ENCODE measurements around the gene LRRC51. TPM values are rescaled to one million over a fixed set of nuclear protein-coding genes. Genes with fewer than 3 reads are reported as not detected.
A peak's percentile ranks its signal among the peaks of the same experiment; 100 is the strongest.

Gene LRRC51
- total RNA-seq, 4 donors from 2014 or later: 3.8 to 10.2 (median 9.6) TPM; not detected in 1

DNA sequence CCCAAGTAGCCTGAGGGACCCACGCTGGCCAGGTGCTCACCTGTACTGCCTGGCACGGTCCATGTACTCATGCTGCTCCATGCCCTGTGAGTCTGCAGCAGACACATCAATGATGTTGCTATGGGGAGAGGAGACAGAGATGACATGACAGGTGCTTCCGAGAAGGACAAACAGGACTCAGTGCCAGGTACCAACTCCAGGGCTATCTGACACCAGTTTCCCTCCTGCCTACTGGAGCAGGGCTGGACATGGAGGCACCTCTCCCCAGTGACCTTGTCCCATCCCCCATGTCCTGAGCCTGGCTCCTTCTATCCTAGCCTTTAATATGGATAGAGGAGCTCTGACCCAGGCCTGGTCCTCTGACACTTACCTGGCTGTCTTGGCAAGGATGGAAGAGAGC lies 18.1 kb downstream of the LRRC51 start:
- intact Hi-C loops (cut with DNase I; ENCODE audit: low total_unique reads): no loop called here
- no peaks in the 10 kb centered on the region for H3K27me3 ChIP-seq
- no peak for DNase-seq
- peaks cover 0 to 11% of the 10 kb centered on the region in 2 donors for H3K4me1 ChIP-seq
- no peak overlapping the region for H3K4me3 ChIP-seq
- no peaks in the 10 kb centered on the region for H3K36me3 ChIP-seq
- H3K9me3 ChIP-seq: no peaks in the 10 kb centered on the region
- TF ChIP-seq POLR2A (IDR thresholded peaks at IDR 0.05): no peak
- TF ChIP-seq, protein P1, sequence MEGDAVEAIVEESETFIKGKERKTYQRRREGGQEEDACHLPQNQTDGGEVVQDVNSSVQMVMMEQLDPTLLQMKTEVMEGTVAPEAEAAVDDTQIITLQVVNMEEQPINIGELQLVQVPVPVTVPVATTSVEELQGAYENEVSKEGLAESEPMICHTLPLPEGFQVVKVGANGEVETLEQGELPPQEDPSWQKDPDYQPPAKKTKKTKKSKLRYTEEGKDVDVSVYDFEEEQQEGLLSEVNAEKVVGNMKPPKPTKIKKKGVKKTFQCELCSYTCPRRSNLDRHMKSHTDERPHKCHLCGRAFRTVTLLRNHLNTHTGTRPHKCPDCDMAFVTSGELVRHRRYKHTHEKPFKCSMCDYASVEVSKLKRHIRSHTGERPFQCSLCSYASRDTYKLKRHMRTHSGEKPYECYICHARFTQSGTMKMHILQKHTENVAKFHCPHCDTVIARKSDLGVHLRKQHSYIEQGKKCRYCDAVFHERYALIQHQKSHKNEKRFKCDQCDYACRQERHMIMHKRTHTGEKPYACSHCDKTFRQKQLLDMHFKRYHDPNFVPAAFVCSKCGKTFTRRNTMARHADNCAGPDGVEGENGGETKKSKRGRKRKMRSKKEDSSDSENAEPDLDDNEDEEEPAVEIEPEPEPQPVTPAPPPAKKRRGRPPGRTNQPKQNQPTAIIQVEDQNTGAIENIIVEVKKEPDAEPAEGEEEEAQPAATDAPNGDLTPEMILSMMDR (IDR thresholded peaks at IDR 0.05): no peak
- H3K27ac ChIP-seq: no peak overlapping the region

DNA sequence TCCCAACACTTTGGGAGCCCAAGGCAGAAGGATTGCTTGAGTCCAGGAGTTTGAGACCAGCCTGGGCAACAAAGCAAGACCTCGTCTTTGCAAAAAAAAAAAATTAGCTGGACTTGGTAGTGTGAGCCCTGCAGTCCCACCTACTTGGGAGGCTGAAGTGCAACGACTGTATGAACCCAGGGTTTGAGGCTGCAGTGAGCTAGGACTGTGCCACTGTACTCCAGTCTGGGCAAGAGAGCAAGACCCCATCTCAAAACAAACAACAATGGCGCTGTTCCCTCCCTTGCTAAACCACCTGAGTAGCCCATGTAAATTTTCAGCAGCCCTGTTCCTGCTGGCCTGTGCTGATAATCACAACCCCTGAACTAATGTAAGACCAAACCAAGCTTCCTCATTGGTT lies 19.4 kb downstream of the LRRC51 start:
- H3K36me3 ChIP-seq: no peaks in the 10 kb centered on the region
- H3K4me1 ChIP-seq: peaks cover 0 to 11% of the 10 kb centered on the region in 2 donors
- DNase-seq: no peak
- H3K27me3 ChIP-seq: no peaks in the 10 kb centered on the region
- H3K27ac ChIP-seq: no peak overlapping the region
- intact Hi-C loops (cut with DNase I; ENCODE audit: low total_unique reads): no loop called here
- TF ChIP-seq, protein P1 (IDR thresholded peaks at IDR 0.05): no peak
- no peak for TF ChIP-seq POLR2A (IDR thresholded peaks at IDR 0.05)
- no peaks in the 10 kb centered on the region for H3K9me3 ChIP-seq
- H3K4me3 ChIP-seq: no peak overlapping the region

DNA sequence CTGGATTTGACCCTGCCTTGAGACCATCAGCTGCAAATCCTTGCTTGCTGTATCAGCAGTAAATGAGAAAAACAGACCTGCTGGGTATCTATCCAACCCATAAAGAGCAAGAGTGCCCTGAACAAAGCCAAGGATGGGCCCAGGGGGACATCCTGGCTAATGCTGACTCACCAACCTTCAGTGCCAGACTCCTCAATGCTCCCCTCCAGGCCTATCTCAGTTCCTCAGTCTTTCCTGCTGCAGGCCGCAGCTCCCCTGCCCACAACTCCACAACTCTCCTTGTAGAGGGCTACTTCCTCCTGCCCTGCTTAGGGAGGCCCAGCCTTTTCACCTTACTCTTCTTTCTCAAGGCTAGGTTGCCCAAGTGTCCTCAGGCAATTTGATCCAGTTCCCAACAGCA lies 19.8 kb downstream of the LRRC51 start:
- intact Hi-C loops (cut with DNase I; ENCODE audit: low total_unique reads): no loop called here
- TF ChIP-seq, protein P1 (IDR thresholded peaks at IDR 0.05): no peak
- TF ChIP-seq POLR2A (IDR thresholded peaks at IDR 0.05): no peak
- Histone ChIP-seq H3K27me3 (no peaks in the 10 kb centered on the region), H3K9me3 (no peaks in the 10 kb centered on the region), H3K4me3 (no peak overlapping the region), H3K4me1 (peaks cover 0 to 11% of the 10 kb centered on the region in 2 donors), H3K27ac (no peak overlapping the region), H3K36me3 (no peaks in the 10 kb centered on the region)
- no peak for DNase-seq

DNA sequence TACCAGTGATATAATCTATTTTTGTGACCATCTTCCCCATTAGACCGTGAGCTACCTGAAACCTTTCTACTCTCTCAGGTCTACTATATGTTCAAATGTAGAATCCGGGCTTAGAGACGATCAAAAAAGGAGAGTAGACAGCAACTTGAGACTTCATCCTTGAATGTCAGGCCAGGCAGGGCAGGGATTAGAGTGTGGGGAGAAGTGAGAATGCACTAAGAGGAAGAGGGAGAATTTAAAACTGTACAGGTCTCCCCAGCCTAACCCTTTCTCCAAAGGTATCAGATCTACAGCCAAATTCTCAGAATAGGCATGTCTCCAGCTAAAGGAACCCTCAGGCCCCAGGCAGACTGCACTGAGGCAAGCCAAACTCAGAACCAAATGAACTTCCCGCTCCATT lies 21.5 kb downstream of the LRRC51 start:
- no peak for TF ChIP-seq POLR2A (IDR thresholded peaks at IDR 0.05)
- TF ChIP-seq, protein P1 (IDR thresholded peaks at IDR 0.05): no peak
- intact Hi-C loops (cut with DNase I; ENCODE audit: low total_unique reads): no loop called here
- Histone ChIP-seq H3K27me3 (no peaks in the 10 kb centered on the region), H3K27ac (peak overlapping the region; percentile 90 to 97), H3K4me3 (peak overlapping the region; percentile 71 to 77), H3K9me3 (no peaks in the 10 kb centered on the region), H3K4me1 (peaks cover 0 to 11% of the 10 kb centered on the region in 2 donors), H3K36me3 (no peaks in the 10 kb centered on the region)
- no peak for DNase-seq

DNA sequence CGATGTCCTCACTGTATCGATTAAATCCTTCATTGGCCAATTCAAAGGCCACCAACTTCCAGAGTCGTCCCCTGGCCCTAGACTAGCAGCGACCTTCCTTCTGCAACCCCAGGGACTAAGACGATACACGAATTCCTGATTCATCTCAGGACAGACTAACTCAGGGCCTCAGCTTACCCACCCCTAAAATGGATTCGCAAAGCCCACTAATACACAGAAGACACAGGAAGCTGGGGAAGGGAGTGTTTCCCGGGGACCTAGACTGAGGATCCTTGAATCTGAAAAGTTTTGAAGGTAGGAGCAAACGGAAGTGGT lies 21.9 kb downstream of the LRRC51 start:
- intact Hi-C loops (cut with DNase I; ENCODE audit: low total_unique reads): no loop called here
- DNase-seq: no peak

More for the DNA sequence above, 21.9 kb downstream of the LRRC51 start:
- Histone ChIP-seq H3K4me1 (peaks cover 0 to 11% of the 10 kb centered on the region in 2 donors), H3K4me3 (peak overlapping the region; percentile 71 to 77), H3K9me3 (no peaks in the 10 kb centered on the region), H3K36me3 (no peaks in the 10 kb centered on the region), H3K27me3 (no peaks in the 10 kb centered on the region), H3K27ac (peak overlapping the region; percentile 90 to 97)
- TF ChIP-seq POLR2A (IDR thresholded peaks at IDR 0.05): no peak
- TF ChIP-seq, protein P1 (IDR thresholded peaks at IDR 0.05): no peak

Data from uterus (tissue), 4 donors.